ENCODE results near the gene MIGA2. TPM values are rescaled to one million over a fixed set of nuclear protein-coding genes. Genes with fewer than 3 reads are reported as not detected.

Gene MIGA2
- total and polyA plus RNA-seq, 9 of the 15 experiments (the other 6 are each of a cell fraction or from before 2014, with no cell fraction given) = 0.15 to 54.1 (median 18.0) TPM

DNA sequence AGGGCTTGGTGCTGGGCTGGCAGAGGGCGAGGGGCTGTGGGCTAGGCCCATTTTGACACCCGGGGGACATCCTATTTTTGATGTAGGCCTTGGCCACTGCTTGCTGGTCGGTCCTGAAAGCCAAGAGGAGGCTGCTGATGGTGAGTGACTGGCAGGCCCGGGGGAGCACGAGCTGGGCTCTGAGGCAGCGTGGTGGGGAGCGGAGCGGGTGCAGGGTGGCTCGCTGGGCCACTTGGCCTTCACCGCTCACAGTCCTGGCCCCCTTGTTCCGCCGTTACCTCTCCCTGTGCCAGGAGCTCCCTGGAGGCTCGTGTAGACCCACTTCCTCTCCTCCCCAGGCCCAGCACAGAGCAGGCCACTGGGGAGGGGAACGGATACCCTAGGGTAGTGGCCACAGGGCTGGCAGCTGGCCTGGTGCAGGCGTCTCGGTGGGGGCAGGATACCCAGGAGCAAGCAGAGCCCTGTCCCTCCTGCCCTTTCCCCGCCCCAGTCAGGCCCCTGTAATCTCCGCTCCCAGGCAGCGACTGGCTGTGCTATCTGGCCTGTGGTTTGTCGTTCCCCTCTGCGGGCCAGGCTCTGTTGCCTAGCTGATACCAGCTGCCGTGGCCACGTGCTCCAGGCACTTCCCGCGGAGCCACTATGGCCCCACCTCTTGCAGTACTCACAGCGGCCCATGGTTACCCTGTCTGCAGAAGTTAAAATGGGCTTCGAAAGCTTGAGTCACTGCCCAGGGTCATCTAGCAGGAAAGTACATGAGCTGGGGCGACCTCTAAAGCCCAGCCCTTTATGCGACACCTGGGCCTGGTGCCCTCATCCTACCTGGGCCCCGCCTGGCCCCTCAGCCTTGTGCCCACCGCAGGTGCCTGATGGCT is 32.8 kb downstream of the MIGA2 start (continued):
- no peak for TF ChIP-seq ZNF384 (IDR thresholded peaks at IDR 0.05; ENCODE audit: low read depth, low read length)
- peak; percentile 98 for TF ChIP-seq SMARCA4 (IDR thresholded peaks at IDR 0.05)
- TF ChIP-seq ADNP (tag; IDR thresholded peaks at IDR 0.05) = no peak
- TF ChIP-seq ZBTB43 (CRISPR knock-in tag; IDR thresholded peaks at IDR 0.05) = no peak
- peak; percentile 88 for TF ChIP-seq ZNF311 (CRISPR knock-in tag; IDR thresholded peaks at IDR 0.05)
- TF ChIP-seq HOXB6 (CRISPR knock-in tag; IDR thresholded peaks at IDR 0.05; ENCODE audit: borderline replicate concordance) = no peak
- peak; percentile 85 to 90 for TF ChIP-seq ARNT (IDR thresholded peaks at IDR 0.05)
- TF ChIP-seq CBFB (CRISPR knock-in tag; IDR thresholded peaks at IDR 0.05) = peak; percentile 100
- peak; percentile 100 for TF ChIP-seq GATA2 (CRISPR knock-in tag; IDR thresholded peaks at IDR 0.05)
- TF ChIP-seq, protein P1, sequence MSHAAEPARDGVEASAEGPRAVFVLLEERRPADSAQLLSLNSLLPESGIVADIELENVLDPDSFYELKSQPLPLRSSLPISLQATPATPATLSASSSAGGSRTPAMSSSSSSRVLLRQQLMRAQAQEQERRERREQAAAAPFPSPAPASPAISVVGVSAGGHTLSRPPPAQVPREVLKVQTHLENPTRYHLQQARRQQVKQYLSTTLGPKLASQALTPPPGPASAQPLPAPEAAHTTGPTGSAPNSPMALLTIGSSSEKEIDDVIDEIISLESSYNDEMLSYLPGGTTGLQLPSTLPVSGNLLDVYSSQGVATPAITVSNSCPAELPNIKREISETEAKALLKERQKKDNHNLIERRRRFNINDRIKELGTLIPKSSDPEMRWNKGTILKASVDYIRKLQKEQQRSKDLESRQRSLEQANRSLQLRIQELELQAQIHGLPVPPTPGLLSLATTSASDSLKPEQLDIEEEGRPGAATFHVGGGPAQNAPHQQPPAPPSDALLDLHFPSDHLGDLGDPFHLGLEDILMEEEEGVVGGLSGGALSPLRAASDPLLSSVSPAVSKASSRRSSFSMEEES (CRISPR knock-in tag; IDR thresholded peaks at IDR 0.05) = no peak
- no peak for TF ChIP-seq SLC30A9 (CRISPR knock-in tag; IDR thresholded peaks at IDR 0.05)
- no peak; the same call in 1 of the 2 replicates for TF ChIP-seq HEY1 (CRISPR knock-in tag; IDR thresholded peaks at IDR 0.05; ENCODE audit: borderline replicate concordance)
- no peak for TF ChIP-seq SRSF7 (optimal IDR thresholded peaks at IDR 0.05; ENCODE audit: low read depth, low read length)
- peak; percentile 68 for TF ChIP-seq ZNF583 (CRISPR knock-in tag; IDR thresholded peaks at IDR 0.05)
- TF ChIP-seq CBX1 (IDR thresholded peaks at IDR 0.05; ENCODE audit: low read depth) = no peak; the same call in 1 of the 2 replicates
- no peak; the same call in 1 of the 2 replicates for TF ChIP-seq ZNF449 (CRISPR knock-in tag; IDR thresholded peaks at IDR 0.05)
- peak in 1 of 2 experiments; percentile 35; a peak in 1 of 4 replicates for TF ChIP-seq SIN3A (IDR thresholded peaks at IDR 0.05; ENCODE audit: borderline replicate concordance in 2 of 2, control insufficient read depth in 1 of 2, low read depth in 2 of 2, low read length in 2 of 2)
- peak; percentile 71; the same call in 1 of the 2 replicates for TF ChIP-seq MECOM (CRISPR knock-in tag; IDR thresholded peaks at IDR 0.05)
